Adrenal gland (tissue), 12 donors: Measurements from ENCODE around the gene KHDC4. TPM values are rescaled to one million over a fixed set of nuclear protein-coding genes. Genes with fewer than 3 reads are reported as not detected.

Source experiments
- DNase-seq, 7 donors: peaks; one replicate each; pipeline ENCODE4 v3.0.0-alpha.2; 2019 to 2020
- H3K27ac ChIP-seq, 5 donors: fragments of 200-600 bp; sonication (generic) in 4 of 5; 1 replicate in 3 of 5; 2 replicates in 2 of 5; pipeline versions ENCODE4 v1.5.1 to v1.8.0; 2016 to 2020; ENCODE audit warnings: mild to moderate bottlenecking in 1 of 5
- H3K27me3 ChIP-seq: fragments of 200-600 bp; 2 replicates; pipeline ENCODE4 v1.8.0; 2021
- H3K36me3 ChIP-seq, 2 donors: fragments of 200-600 bp; replicated peaks in 1 of 2; 1 replicate in 1 of 2; 2 replicates in 1 of 2; pipeline versions ENCODE4 v1.5.1 to v1.8.0; 2018 to 2022
- H3K4me1 ChIP-seq, 2 donors: fragments of 200-600 bp; replicated peaks in 1 of 2; 1 replicate in 1 of 2; 2 replicates in 1 of 2; pipeline versions ENCODE4 v1.5.1 to v1.8.0; 2018 to 2021
- H3K4me3 ChIP-seq, 4 donors: fragments of 200-600 bp; sonication (generic) in 3 of 4; one replicate each; pipeline ENCODE4 v1.5.1; 2016 to 2018
- H3K9me3 ChIP-seq, 3 donors: fragments of 200-600 bp; sonication (generic) in 1 of 3; replicated peaks in 1 of 3; 1 replicate in 2 of 3; 2 replicates in 1 of 3; pipeline versions ENCODE4 v1.5.1 to v1.8.0; 2016 to 2021
- CTCF ChIP-seq, 6 experiments: fragments of 450-650 bp in 4 of 6; fragments of 200-600 bp in 2 of 6; sonication (generic) in 1 of 6; IDR thresholded peaks; 1 replicate in 5 of 6; 2 replicates in 1 of 6; pipeline versions ENCODE4 v1.5.1 to v1.8.0; 2016 to 2021; ENCODE audit warnings: antibody characterized with exemption in 6 of 6, mild to moderate bottlenecking in 2 of 6, moderate library complexity in 1 of 6
- POLR2A ChIP-seq, 2 donors: fragments of 450-650 bp; IDR thresholded peaks; one replicate each; pipeline ENCODE4 v1.6.1; 2017; ENCODE audit warnings: antibody characterized with exemption in 2 of 2, mild to moderate bottlenecking in 2 of 2, moderate library complexity in 1 of 2
- WGBS, 4 donors: extraction: QIAGEN DNeasy Blood & Tissue Kit in 2 of 4; methylation state at CpG; one replicate each; pipeline versions ENCODE4 v1.1.5 to v1.1.7; 2013 to 2017; 5-methylcytosine and 5-hydroxymethylcytosine counted together
- intact Hi-C, 2 donors: fragments of 100-400 bp; cut with DNase I; formaldehyde crosslinking; loops; one replicate each; pipeline versions ENCODE4 v1.14.1 to v1.15.0; 2022 to 2023
- polyA plus RNA-seq, 3 donors: library from polyadenylated mRNA; stranded (reverse); fragments of 200-250 nt in 2 of 3; fragments of 350-450 nt in 1 of 3; fragmentation: Illumina TruSeq in 1 of 3; extraction: RNeasy Lipid Tissue Mini Kit (QIAGEN cat#74804) in 1 of 3; gene quantifications; one replicate each; pipeline ENCODE4 v1.2.3, GENCODE V29; 2013 to 2014
- total RNA-seq, 9 donors: library from RNA; depleted of rRNA in 4 of 9; stranded (reverse); fragments of >200 nt in 4 of 9; fragments of 120-200 nt in 1 of 9; fragmentation: NEBNext Ultra II Directional in 1 of 9; extraction: Animal tissue kit (Norgen Biotek cat#: 25700) in 1 of 9; gene quantifications; one replicate each; pipeline versions ENCODE4 v1.1.0 to v1.2.4, GENCODE V29; 2013 to 2023
- donor health status: healthy with polysubstance abuse.
- donor health status: Bipolar disorder and iron deficiency.
- donor health status: DM: yes; HTN: yes; CAD: no.
- donor health status: DM: no; HTN: no; CAD: no.
- donor health status: DM: no; HTN: no; CAD: no.
- donor health status: DM: yes; HTN: yes; CAD: no.

Gene KHDC4
- total and polyA plus RNA-seq, 12 donors: 16.8 to 52.9 (median 38.3) TPM

- H3K4me1 ChIP-seq: peaks cover 19 to 35% of the 10 kb centered on the region in 2 donors
- no peak for DNase-seq
- peaks cover 0 to 4% of the 10 kb centered on the region in 2 donors for H3K36me3 ChIP-seq
- no peak overlapping the region for H3K4me3 ChIP-seq
- no peak overlapping the region for H3K27ac ChIP-seq
- H3K9me3 ChIP-seq: no peaks in the 10 kb centered on the region
- intact Hi-C loops: loop anchor here (5.0 to 10.0 kb wide), 2 partner anchors 122 to 125 kb away; partner anchors contain the start of gene RAB25 (in 1 of the 2)
- no peak for TF ChIP-seq CTCF (IDR thresholded peaks at IDR 0.05)
- no peak for TF ChIP-seq POLR2A (IDR thresholded peaks at IDR 0.05)
- 85 to 96% (median 92%) methylated on average over 9 to 11 of the region's 11 CpGs for WGBS, 4 donors
- no peaks in the 10 kb centered on the region for H3K27me3 ChIP-seq
These were observed 8.4 kb upstream of the KHDC4 start for GRCh38 chr1:155942578-155943141.

GRCh38 chr1:155941845-155942531 is 7.8 kb upstream of the KHDC4 start:
- no peak for DNase-seq
- no peaks in the 10 kb centered on the region for H3K27me3 ChIP-seq
- TF ChIP-seq CTCF (IDR thresholded peaks at IDR 0.05) (no peak), POLR2A (IDR thresholded peaks at IDR 0.05) (no peak)
- H3K36me3 ChIP-seq: no peaks in the 10 kb centered on the region
- no peak overlapping the region for H3K4me3 ChIP-seq
- WGBS, 4 donors: 82 to 90% (median 85%) methylated on average over 14 to 29 of the region's 29 CpGs
- H3K27ac ChIP-seq: peak overlapping the region in 1 of 5 donors; percentile 86
- no peaks in the 10 kb centered on the region for H3K9me3 ChIP-seq
- peaks cover 19 to 35% of the 10 kb centered on the region in 2 donors for H3K4me1 ChIP-seq
- intact Hi-C loops: loop anchor here (2.0 to 10.0 kb wide), 3 partner anchors 47 to 125 kb away; partner anchors contain the start of gene RAB25 (in 1 of the 2)

GRCh38 chr1:155940993-155941844 is 7.0 kb upstream of the KHDC4 start, which contains the start of gene RXFP4:
Gene RXFP4, plus strand, starts transcription at chr1:155941638. Its CDS starts 72 bp downstream, at chr1:155941710.
- DNase-seq: no peak

More at GRCh38 chr1:155940993-155941844, 7.0 kb upstream of the KHDC4 start, which contains the start of gene RXFP4:
- no peaks in the 10 kb centered on the region for H3K27me3 ChIP-seq
- peaks cover 19 to 35% of the 10 kb centered on the region in 2 donors for H3K4me1 ChIP-seq
- WGBS, 4 donors: 58 to 68% (median 62%) methylated on average over 7 to 11 of the region's 11 CpGs
- H3K27ac ChIP-seq: peak within 1 kb of the TSS in 4 of 5 donors; percentile 29 to 86 (median 55)
- no peaks in the 10 kb centered on the region for H3K9me3 ChIP-seq
- H3K4me3 ChIP-seq: no peak within 1 kb of the TSS
- no peaks in the 10 kb centered on the region for H3K36me3 ChIP-seq
- intact Hi-C loops: loop anchor here (2.0 to 10.0 kb wide), 3 partner anchors 48 to 126 kb away; partner anchors contain the start of gene RAB25 (in 1 of the 2)
- no peak for TF ChIP-seq CTCF (IDR thresholded peaks at IDR 0.05)
